Psoas muscle (tissue), 8 donors: Measurements from ENCODE around the gene FOXRED2. TPM values are rescaled to one million over a fixed set of nuclear protein-coding genes. Genes with fewer than 3 reads are reported as not detected.

Experiments used
- ATAC-seq, 4 donors: fragments of 200-7000 bp; cut with Tn5 transposase; one replicate each; pipeline ENCODE4 v1.9.1; 2020; ENCODE audit warnings: moderate library complexity in 3 of 4, mild to moderate bottlenecking in 2 of 4
- DNase-seq, 2 donors: peaks; one replicate each; pipeline ENCODE4 v3.0.0-alpha.2; 2020
- H3K27ac ChIP-seq: fragments of 200-600 bp; one replicate; pipeline ENCODE4 v1.8.0; 2022
- H3K27me3 ChIP-seq, 3 donors: fragments of 200-600 bp in 1 of 3; one replicate each; pipeline versions ENCODE4 v1.6.1 to v1.8.0; 2013 to 2022; ENCODE audit warnings: low read length in 2 of 3, mild to moderate bottlenecking in 2 of 3, moderate library complexity in 1 of 3; ENCODE audit not compliant: insufficient read depth in 3 of 3
- H3K36me3 ChIP-seq, 2 donors: fragments of 200-600 bp in 1 of 2; one replicate each; pipeline versions ENCODE4 v1.6.1 to v1.8.0; 2013 to 2022; ENCODE audit warnings: low read depth in 1 of 2, mild to moderate bottlenecking in 1 of 2, moderate library complexity in 1 of 2; ENCODE audit not compliant: insufficient read depth in 1 of 2
- H3K4me1 ChIP-seq: fragments of 200-600 bp; one replicate; pipeline ENCODE4 v1.8.0; 2022
- H3K4me3 ChIP-seq: fragments of 200-600 bp; one replicate; pipeline ENCODE4 v1.8.0; 2022; ENCODE audit warnings: mild to moderate bottlenecking
- H3K9me3 ChIP-seq: fragments of 200-600 bp; one replicate; pipeline ENCODE4 v1.8.0; 2022
- CTCF ChIP-seq: fragments of 200-600 bp; IDR thresholded peaks from one replicate; pipeline ENCODE4 v1.8.0; 2022; ENCODE audit warnings: antibody characterized with exemption
- WGBS, 3 donors: extraction: QIAGEN DNeasy Blood & Tissue Kit; methylation state at CpG; one replicate each; pipeline versions ENCODE4 v1.1.6 to v1.1.7; 2013; 5-methylcytosine and 5-hydroxymethylcytosine counted together
- intact Hi-C, 2 donors: fragments of 100-400 bp; cut with DNase I; formaldehyde crosslinking; loops; one replicate each; pipeline versions ENCODE4 v1.11.0 to v1.14.2; 2022
- polyA plus RNA-seq, 3 donors: library from polyadenylated mRNA; stranded (reverse); fragments of 200-250 nt; gene quantifications; one replicate each; pipeline ENCODE4 v1.2.3, GENCODE V29; 2013
- total RNA-seq, 4 donors: library from RNA; stranded (reverse); fragmentation: NEBNext Ultra II Directional in 2 of 4; extraction: Animal tissue kit (Norgen Biotek cat#: 25700) in 2 of 4; gene quantifications; one replicate each; pipeline versions ENCODE4 v1.2.1 to v1.2.4, GENCODE V29; 2021 to 2023
- donor health status: healthy with polysubstance abuse.
- donor health status: DM: no; HTN: no; CAD: no; lungs with moderate emphysema.
- donor health status: Bipolar disorder and iron deficiency.
- donor health status: healthy.
- donor health status: DM: yes; HTN: yes; CAD: no.
- donor health status: DM: no; HTN: no; CAD: no.
- donor health status: DM: no; HTN: no; CAD: no.
- donor health status: DM: yes; HTN: yes; CAD: no.

Gene FOXRED2
- total and polyA plus RNA-seq, 7 donors = 3.3 to 10.2 (median 7.7) TPM

- Histone ChIP-seq H3K4me1 (peaks cover 15% of the 10 kb centered on the region), H3K36me3 (peaks cover 0 to 47% of the 10 kb centered on the region in 2 donors), H3K27ac (peak overlapping the region; percentile 97), H3K9me3 (no peaks in the 10 kb centered on the region), H3K4me3 (peak overlapping the region; percentile 92), H3K27me3 (no peaks in the 10 kb centered on the region)
- no peak for TF ChIP-seq CTCF
- intact Hi-C loops = loop anchor here in 1 of 2 donors (10.0 kb wide), 1 partner anchor 286 kb away; no protein-coding TSS in a partner anchor
- ATAC-seq = no peak
- 7 to 13% (median 10%) methylated on average over 9 of the region's 9 CpGs for WGBS, 3 donors
- DNase-seq = no peak
Observed at GRCh38 chr22:36480941-36481392, 25.9 kb downstream of the FOXRED2 start.

GRCh38 chr22:36478966-36479365 lies 27.9 kb downstream of the FOXRED2 start:
- intact Hi-C loops = no loop called here
- H3K27me3 ChIP-seq = no peaks in the 10 kb centered on the region
- no peaks in the 10 kb centered on the region for H3K9me3 ChIP-seq
- DNase-seq = no peak
- ATAC-seq = no peak
- TF ChIP-seq CTCF = no peak
- H3K27ac ChIP-seq = no peak overlapping the region
- H3K36me3 ChIP-seq = peaks cover 6 to 67% of the 10 kb centered on the region in 2 donors
- no peak overlapping the region for H3K4me3 ChIP-seq
- peaks cover 15% of the 10 kb centered on the region for H3K4me1 ChIP-seq
- 91 to 98% (median 93%) methylated on average over 4 of the region's 4 CpGs for WGBS, 3 donors

- ATAC-seq (no peak), DNase-seq (no peak)
- Histone ChIP-seq H3K9me3 (no peaks in the 10 kb centered on the region), H3K36me3 (peaks cover 11 to 97% of the 10 kb centered on the region in 2 donors), H3K4me3 (no peak overlapping the region), H3K27ac (no peak overlapping the region), H3K4me1 (peaks cover 6% of the 10 kb centered on the region), H3K27me3 (no peaks in the 10 kb centered on the region)
- intact Hi-C loops = no loop called here
- 94 to 97% (median 96%) methylated on average over 6 of the region's 6 CpGs for WGBS, 3 donors
- TF ChIP-seq CTCF = no peak
Observed at GRCh38 chr22:36475341-36475740, 31.5 kb downstream of the FOXRED2 start.

GRCh38 chr22:36472689-36473088 lies 34.2 kb downstream of the FOXRED2 start:
- no peak overlapping the region for H3K4me3 ChIP-seq
- H3K36me3 ChIP-seq = peaks cover 11 to 71% of the 10 kb centered on the region in 2 donors
- no peak for TF ChIP-seq CTCF
- no peak overlapping the region for H3K27ac ChIP-seq
- ATAC-seq = no peak
- H3K9me3 ChIP-seq = no peaks in the 10 kb centered on the region
- 54 to 76% (median 66%) methylated on average over 13 of the region's 13 CpGs for WGBS, 3 donors
- H3K4me1 ChIP-seq = peaks cover 27% of the 10 kb centered on the region
- no peak for DNase-seq
- H3K27me3 ChIP-seq = no peaks in the 10 kb centered on the region
- intact Hi-C loops = no loop called here

GRCh38 chr22:36471341-36471821 lies 35.5 kb downstream of the FOXRED2 start:
- no peak for ATAC-seq
- Histone ChIP-seq H3K4me1 (peaks cover 40% of the 10 kb centered on the region), H3K27me3 (no peaks in the 10 kb centered on the region), H3K4me3 (no peak overlapping the region), H3K9me3 (no peaks in the 10 kb centered on the region), H3K27ac (peak overlapping the region; percentile 20), H3K36me3 (peaks cover 11 to 58% of the 10 kb centered on the region in 2 donors)
- 76 to 85% (median 81%) methylated on average over 14 of the region's 14 CpGs for WGBS, 3 donors
- no peak for TF ChIP-seq CTCF
- intact Hi-C loops = loop anchor here in 1 of 2 donors (2.0 kb wide), 1 partner anchor 171 kb away; no protein-coding TSS in a partner anchor
- no peak for DNase-seq
